GM19468 (cell line): ENCODE results near the gene ARMC3.
"Not testable (repeated sequence)": the region's sequence is repeated elsewhere in the genome, so short reads cannot be mapped to it uniquely, and the experiment has no call there.

Source experiments
- ATAC-seq: cut with Tn5 transposase; IDR thresholded peaks from one replicate; pipeline ENCODE4 v1.9.1; 2021; ENCODE audit warnings: mild to moderate bottlenecking, moderate library complexity, moderate number of reproducible peaks; ENCODE audit not compliant: unreplicated experiment; ENCODE audit errors: extremely low read depth

Gene ARMC3

DNA sequence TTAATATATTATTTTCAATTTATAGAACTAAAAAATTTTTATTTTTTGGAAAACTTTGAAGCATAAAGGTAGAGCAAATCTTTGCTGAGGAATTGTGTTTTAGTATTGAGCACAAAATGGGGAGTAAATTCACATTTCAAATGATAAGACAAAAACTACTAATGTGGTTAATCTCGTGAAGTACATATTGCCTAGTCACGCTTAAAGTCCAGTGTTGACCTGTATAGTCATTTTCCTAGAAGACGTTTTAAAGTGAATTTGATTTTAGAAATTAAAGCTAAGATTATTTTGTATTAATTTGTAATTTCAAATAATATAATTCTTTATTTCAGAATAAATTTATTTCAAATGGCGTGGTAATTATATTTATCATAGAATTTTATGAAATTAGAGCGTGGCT lies 110.3 kb downstream of the ARMC3 start:
- ATAC-seq, result no peak

DNA sequence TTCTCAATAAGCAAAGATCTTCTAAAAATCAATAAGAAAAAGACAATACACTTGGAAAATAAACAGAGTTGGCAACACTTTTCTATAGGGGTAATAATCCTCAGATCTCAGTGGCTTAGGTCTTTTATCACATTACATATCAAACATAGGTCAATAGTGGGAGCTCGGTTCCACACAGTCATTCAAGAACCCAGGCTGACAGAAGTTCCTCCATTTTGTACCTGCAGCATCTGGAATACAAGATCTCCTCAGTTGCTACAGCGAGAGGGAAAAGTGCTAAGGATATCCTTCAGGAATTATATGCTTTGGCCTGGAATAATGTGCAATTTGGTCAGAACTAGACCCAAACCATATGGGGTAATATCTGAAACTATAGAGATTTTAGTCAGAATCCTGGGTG lies 112.1 kb downstream of the ARMC3 start:
- ATAC-seq, result no peak

DNA sequence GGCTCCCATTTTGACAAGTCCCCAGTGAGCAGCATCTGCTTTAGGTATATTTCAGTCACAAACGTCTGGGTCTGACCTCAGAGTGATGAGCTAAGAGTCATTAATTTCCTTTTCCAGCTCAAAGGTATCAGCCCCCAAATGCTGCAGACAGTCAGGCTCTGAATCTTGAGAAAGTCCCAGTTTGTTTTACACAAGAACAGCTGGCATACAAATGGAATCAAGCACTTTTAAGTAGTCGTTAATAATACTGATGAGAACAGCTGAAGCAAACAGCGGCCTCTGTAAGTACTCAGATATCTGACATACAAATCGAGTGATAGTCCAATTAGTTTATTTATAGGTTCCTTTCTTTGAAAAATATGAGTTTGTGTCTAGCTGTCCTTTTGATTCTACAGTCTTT lies 118.2 kb downstream of the ARMC3 start:
- no peak for ATAC-seq

DNA sequence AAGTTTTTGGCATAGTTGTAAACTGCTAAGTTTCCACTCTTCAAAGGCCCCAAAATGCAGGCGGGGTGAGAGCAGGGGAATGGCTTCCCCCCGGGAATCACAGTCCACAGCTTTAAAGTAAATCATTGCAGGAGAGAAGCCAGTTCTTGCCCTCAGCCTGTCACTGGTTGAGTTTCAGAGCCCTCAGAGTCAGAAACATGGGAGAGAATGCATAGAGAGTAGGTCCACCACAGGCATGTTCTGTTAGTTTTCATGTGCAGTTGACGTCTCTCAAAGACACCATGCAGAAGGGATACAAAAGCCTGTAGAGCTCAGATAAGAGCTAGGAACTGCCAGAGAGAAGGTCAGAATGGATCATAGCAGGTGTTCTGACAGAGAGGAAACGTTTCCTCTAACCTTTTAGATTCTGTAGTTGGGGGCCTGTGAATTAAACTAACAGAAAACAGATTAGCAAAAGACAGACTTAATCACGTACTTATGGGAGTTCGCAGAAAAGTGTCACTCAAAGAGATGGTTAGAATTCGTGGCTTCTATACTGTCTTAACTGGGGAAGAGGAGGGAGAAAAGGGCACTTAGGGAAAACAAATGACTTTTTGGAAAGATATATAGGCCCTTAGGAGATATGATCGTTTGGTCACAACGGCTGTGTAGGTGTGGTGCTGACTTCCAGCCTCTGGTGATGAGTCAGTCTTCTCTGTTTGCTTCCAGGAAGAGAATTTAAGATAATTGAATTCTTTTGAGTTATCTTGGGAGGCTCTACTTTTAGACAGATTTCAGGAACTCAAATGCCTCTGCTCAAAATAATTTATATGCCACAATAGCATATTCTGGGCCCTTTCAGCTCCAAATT lies 119.6 kb downstream of the ARMC3 start:
- ATAC-seq, result no peak

DNA sequence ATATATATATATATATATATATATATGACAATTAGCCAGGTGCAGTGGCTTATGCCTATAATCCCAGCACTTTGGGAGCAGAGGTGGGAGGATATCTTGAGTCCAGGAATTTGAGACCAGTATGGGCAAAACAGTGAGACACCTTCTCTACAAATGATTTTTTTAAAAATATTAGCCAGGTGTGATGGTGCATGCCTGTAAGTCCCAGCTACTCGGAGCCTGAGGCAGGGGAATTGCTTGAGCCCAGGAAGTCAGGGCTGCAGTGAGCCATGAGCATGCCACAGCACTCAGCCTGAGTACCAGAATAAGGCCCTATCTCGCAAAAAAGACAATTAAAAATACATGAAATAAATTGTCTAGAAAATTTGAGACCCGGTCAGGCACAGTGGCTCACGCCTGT lies 120.3 kb downstream of the ARMC3 start:
- ATAC-seq, result no peak

DNA sequence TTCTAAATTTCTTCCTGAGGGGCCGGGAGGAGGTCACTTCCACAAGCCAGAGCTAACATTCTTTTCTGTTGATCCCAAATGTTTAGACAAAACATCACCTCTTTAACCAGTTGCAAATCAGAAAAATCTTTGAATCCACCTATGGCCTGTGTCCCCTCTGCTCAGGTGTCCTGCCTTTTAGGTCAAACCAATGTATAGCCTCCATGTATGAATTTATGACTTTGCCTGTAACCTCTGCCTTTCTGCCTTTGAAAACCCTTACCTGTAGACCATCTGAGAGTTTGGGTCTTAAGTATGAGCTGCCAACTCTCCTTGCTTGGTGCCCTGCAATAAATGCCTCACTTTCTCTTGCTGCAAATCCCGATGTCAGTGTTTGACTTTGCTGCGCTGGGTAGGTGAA lies 123.4 kb downstream of the ARMC3 start:
- ATAC-seq, result no peak

DNA sequence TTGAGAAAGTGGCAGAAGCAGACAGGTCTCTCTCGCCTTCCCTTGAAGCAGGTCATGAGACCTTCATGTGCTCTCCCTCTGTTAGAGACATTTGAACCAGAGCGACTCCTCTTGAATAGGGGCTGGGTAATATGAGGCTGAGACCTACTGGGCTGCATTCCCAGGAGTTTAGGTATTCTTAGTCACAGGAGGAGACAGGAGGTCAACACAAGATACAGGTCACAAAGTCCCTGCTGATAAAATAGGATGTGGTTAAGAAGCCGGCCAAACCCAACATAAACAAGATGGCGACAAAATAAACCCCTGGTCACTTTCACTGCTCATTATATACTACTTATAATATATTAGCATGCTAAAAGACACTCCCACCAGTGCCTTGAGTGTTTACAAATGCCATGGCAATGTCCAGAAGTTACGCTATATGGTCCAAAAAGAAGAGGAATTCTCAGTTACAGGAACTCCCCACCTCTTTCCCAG lies 124.0 kb downstream of the ARMC3 start:
- ATAC-seq, result no peak

DNA sequence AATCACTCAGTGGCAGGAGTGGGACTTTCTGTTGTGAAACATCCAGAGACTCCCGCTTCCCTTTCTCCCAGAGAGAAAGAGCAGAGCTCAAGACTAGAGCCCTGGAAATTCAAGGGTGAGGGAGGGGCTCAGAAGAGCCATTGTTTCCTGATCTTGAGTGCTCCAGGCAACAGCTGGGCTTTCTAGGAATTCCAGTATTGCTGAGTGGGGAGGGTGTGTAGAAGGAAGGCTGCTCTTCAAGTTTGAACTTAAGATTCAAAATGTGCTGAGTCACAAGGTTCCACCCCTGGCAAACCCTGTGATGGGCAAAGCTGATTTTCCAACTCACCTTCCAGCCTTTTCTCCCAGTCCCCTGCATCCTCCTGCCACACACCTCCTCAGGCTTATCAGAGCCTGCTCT lies 125.2 kb downstream of the ARMC3 start:
- ATAC-seq, result no peak

DNA sequence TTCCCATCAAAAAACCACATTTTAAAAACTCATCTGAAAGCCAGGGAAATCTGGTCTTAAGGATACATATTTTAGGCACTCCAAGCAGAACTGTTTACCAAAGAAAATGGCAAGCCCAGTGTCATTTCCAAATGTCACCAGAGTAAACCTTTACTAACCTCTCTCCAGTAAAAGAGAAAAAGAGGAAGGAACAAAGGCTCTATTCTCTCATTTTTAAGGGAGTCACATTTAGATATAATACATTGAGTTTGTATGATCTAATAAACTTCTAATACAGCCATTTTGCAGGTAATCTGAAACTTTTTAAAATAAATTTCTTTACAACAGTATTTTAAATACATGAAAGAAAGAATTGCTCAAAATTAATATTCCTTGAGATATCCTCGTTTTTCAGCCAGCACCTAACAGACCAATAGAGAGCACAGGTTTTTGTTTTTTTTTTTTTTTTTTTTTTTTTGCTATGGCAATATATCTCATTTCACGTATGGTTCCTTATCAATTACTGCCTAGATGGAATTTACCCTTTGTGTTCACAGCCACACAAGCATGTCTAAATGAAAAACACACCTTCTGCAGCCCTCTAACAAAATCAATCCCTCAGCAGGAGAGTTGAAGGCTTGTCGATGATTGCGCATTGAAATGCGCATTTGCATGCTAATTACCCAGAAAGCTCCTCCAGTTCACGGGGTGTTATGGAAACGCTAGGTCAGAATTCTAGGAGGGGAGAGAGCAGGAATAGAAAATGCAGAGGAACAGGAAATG lies 127.8 kb downstream of the ARMC3 start:
- no peak for ATAC-seq

DNA sequence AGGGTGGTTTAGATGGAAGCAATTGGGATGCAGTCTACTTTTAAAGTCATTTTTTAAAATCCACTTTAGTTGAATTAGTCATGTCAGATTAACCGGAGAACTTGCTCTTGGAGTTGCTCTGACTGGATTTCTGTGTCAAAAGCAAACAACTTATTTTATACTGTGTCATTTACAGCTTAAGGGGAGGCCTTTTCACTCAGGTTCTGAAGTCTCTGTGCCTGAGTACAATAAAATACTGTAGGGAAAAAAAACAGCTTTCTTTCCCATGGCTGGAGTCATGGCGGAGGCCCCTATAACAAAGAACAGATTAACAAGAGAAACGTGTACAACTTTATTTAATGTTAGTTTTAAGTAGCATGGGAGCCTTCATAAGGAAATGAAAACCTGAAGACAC lies 128.3 kb downstream of the ARMC3 start:
- no peak for ATAC-seq

DNA sequence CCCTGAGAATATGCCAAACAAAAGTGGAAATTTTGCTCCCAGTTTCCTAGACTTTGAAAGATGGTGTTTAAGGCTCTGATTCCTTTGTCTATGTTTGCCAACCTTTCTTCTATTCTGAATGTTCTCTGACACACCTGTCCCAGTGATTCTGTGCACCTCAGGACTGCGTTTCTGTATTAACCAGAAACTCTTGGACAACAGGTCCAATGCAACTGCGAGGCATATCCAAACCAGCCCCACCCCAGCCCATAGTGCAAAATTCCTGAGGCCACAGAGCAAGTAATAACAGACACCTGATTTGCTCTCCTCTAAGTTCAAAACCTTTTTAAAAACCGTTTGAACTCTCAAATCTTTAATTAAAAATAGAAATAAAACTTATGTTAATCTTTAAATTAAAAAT lies 130.5 kb downstream of the ARMC3 start:
- ATAC-seq, result no peak

DNA sequence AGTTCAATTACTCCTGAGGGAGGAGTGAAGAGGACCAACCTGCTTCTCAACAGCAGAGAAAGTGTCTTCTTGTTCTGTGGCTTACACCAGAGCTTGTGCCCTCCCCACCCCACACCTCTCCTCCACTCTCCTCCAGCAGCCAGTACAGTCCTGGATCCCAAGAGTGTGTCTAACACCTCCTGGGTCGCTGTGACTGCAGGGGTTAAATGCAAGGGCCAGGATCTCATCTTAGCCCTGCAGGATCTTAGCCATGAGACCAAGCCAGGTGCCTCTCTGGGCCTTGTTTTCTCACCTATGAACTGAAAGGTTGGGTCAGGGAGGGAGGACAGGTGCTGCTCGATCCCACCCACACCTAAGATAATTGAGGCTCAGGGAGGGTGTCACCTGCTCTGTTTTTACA lies 133.1 kb downstream of the ARMC3 start:
- no peak for ATAC-seq

DNA sequence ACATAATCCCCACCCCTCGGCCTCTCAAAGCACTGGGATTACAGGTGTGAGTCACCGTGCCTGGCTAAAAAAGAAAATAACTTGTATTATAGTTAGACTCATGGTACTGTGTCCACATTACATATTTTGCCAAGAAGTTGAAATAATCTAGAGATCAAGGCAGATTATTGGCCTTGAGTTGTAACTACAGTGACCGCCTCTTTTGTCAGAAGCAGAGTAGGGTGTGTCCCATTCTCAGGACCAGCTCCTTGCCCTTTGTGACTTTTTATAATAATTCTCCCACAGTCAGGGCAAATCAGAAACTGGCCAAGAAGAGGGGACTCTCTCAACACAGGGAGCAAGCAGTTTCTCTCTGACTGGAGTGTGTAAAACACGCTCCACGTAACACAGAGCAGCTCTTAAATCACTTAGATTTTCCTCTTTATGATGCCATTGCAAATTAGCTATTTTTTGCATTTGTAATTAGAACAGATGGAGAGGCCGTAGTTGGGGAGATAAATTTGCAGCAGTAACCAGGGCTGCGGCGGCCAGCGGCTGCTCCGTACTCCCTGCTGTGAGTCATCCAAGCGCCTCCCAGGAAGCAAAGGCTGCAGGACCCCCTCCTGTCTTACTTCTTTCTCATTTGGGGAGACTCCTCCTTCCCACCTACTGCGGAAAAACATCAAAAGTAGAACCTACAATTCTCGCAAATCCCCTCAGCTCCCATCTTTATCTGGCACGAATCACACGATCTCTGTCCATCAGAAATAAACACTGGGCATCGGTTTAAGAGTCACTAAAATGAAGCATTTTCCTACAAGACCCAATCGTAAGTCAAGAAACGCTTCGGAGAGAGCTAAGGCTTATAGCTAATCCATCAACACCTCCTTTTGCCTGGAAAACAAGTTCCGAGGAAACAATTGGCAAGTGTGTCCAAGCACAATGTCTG lies 135.5 kb downstream of the ARMC3 start:
- ATAC-seq, result no peak

DNA sequence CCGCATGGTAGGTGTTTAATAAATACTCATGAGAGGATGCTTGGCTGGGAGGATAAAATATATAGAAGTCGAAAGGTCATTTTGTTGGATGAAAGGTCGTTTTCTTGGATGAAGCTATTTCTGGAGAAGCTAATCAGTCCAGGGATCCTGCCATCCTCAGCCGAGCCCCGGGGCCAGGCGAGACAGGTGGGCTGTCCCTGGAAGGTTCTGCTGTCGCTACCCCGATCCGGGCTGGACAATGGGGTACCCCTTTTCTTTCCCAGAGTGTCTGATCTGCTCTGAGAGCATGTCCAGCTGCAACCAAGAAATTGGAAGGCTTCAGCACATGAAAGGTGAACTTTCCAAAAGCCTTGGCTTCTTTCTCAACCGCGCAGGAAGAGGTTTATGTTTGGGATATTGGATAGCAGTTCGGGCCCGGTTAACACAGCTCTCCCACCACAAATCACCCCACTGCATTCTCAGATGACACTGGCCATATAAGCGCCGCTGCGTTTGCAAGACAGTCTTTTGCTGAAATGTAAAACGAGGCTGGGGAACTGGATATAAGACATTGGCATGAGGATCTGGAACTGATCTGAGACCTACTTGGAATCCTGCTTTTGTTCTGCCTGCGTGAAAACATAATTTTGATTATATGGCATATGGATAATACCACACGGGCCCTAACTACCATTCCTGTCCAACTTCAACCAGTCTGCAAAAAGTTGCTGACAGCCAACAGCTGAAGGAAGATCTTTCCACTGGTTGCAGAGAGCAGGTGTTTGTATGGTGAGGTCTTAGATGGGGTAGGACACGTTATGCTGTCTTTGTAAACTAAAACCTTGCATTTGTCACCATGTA lies 136.3 kb downstream of the ARMC3 start:
- ATAC-seq, result no peak

DNA sequence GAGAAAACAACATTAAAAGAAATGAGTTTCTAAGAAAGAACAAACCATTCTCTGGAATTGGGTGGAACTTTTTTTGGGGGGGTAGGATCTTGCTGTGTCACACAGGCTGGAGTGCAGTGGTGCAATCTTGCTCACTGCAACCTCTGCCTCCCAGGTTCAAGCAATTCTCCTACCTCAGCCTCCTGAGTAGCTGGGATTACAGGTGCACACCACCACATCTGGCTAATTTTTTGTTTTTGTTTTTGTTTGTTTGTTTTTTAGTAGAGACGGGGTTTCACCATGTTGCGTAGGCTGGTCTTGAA lies 136.9 kb downstream of the ARMC3 start:
- not testable (repeated sequence) for ATAC-seq

DNA sequence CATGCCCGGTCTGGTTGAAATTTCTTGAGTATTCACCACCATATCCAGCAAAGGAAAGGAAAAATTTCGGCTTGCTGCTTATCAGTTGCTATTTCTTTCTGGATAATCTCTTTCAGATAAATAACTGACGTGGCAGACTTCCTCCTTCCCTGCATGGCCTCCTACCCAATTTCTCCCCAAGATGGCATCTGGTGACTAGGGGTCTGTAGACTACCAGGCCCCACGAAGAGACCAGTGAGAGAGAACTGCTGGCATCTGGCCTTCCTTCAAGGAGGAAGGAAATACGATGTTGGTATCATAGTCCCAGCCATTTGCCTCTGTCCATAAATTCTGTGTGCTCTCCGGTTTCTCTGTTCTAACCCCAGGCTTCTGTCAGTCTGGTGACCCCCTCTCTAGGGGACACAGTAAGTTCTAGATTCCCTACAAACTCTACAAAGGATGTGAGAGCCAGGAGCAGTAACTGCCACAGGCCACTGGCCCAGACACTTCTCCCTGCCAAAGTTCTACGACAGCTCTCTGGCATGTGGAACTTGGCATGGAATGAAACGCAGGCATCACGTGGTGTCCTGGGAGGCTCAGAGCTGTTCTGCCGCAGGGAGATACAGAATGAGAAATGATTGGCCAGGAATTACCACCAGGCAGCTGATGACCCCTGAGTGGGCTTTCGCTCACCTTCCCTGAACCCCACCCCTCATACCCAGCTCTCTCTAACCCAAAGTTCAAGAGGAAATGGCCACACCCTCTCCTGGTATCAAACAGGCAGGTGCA lies 137.5 kb downstream of the ARMC3 start:
- no peak for ATAC-seq

DNA sequence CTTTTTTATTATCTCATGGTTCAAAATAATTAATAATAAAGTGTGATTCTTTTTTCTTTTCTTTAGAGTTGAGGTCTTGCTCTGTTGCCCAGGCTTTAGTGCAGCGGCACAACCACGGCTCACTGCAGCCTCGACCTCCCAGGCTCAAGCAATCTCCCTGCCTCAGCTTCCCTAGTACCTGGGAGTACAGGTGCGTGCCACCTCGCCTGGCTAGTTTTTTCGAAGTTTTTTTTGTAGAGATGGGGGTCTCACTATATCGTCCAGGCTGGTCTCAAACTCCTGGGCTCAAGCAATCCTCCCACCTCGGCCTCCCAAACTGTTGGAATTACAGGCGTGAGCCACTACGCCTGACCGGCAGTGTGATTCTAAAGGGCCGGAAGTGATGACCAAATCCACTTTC lies 139.5 kb downstream of the ARMC3 start:
- ATAC-seq, result no peak

DNA sequence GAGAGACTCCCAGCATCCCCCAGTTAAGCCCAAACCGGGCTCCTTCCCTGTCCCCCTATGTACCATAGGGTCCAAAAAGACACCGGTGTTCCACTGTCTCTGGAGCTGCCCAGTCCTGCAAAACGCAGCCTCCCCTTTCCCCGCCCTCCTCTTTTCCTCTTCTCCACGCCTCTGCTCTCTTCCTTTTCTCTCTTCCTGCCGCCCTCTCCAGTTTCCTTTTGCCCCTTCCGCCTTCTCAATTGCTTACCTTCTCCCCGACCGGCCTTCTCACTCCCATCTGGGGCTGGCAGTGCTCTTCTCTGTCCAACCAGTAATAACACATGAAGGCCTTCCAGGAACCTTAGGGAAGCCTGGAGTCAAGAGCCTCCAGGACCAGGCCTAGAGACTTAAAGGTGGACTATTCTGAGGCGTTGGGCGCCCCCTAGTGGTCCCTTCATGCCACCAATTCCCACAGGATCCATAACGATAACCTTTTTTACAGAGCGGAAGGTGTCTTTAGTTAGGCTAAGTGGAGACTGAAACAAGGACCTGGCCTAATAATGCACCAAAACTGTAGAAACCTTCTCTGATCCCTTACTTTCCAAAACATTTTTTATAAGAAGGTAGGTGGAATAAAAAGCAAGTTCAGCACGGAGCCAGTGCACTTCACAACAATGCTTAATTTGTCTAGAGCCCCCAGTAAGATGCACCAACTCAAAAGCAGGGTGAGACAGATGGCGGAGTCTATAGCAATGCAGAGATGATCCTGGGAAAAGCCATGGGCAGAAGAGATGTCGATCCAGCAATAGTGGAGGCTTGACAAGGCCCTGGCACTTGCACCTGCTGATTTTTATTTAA lies 140.3 kb downstream of the ARMC3 start:
- no peak for ATAC-seq
